Astrocyte (in vitro differentiated cells and primary cell): Measurements from ENCODE around the gene GAS6.

Experiments used
- EZH2 ChIP-seq: IDR thresholded peaks from 2 replicates; pipeline ENCODE4 v1.6.1; 2012; ENCODE audit warnings: mild to moderate bottlenecking, low read length, inconsistent platforms; ENCODE audit not compliant: insufficient read depth
- TF ChIP-seq, protein P1 (sequence below): IDR thresholded peaks from 2 replicates; pipeline ENCODE4 v1.5.1; 2011; ENCODE audit warnings: low read depth, mild to moderate bottlenecking, inconsistent platforms, low read length, moderate library complexity; ENCODE audit not compliant: insufficient read depth

DNA sequence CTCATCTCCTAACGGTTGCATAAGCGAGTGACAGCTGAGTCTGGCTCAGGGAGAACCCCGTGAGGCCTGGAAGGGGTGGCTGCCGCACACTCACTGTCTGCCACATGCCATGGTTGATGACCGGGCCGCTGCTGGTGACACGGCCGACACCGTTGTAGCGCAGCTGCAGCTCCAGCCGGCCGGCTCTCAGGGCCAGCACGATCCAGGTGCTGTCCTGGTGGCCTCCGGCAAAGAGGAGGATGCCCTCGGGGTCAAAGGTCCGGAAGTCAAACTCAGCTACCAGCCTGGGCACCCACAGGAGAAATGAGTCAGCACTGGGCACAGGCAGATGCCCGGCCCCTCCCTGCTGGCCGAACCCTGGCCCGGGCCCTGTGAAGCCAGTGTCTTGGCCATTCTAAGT, 31.7 kb downstream of the GAS6 start:
- TF ChIP-seq, protein P1, sequence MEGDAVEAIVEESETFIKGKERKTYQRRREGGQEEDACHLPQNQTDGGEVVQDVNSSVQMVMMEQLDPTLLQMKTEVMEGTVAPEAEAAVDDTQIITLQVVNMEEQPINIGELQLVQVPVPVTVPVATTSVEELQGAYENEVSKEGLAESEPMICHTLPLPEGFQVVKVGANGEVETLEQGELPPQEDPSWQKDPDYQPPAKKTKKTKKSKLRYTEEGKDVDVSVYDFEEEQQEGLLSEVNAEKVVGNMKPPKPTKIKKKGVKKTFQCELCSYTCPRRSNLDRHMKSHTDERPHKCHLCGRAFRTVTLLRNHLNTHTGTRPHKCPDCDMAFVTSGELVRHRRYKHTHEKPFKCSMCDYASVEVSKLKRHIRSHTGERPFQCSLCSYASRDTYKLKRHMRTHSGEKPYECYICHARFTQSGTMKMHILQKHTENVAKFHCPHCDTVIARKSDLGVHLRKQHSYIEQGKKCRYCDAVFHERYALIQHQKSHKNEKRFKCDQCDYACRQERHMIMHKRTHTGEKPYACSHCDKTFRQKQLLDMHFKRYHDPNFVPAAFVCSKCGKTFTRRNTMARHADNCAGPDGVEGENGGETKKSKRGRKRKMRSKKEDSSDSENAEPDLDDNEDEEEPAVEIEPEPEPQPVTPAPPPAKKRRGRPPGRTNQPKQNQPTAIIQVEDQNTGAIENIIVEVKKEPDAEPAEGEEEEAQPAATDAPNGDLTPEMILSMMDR = no peak
- no peak for TF ChIP-seq EZH2
